Fibroblast of pulmonary artery (primary cell): Measurements from ENCODE around the gene RLN3.
"Not testable (repeated sequence)": the region's sequence is repeated elsewhere in the genome, so short reads cannot be mapped to it uniquely, and the experiment has no call there.

Experiments used
- DNase-seq: peaks from one replicate; pipeline ENCODE4 v3.0.0-alpha.2; 2010; ENCODE audit warnings: low read depth
- H3K4me3 ChIP-seq: replicated peaks from 2 replicates; pipeline ENCODE4 v1.5.1; 2011; ENCODE audit warnings: low read depth, mild to moderate bottlenecking, control low read depth, low read length, moderate library complexity
- CTCF ChIP-seq: IDR thresholded peaks from 2 replicates; pipeline ENCODE4 v1.5.1; 2011; ENCODE audit warnings: mild to moderate bottlenecking, control low read depth, low read length, inconsistent platforms; ENCODE audit errors: missing control alignments

The RLN3 gene

GRCh38 chr19:14022469-14022868, 5.5 kb upstream of the RLN3 start:
- TF ChIP-seq CTCF = no peak

GRCh38 chr19:14023404-14024235, 4.3 kb upstream of the RLN3 start:
- peak; percentile 68 for TF ChIP-seq CTCF
- no peak overlapping the region for H3K4me3 ChIP-seq
- peak; percentile 69 for DNase-seq

More at GRCh38 chr19:14022469-14022868, 5.5 kb upstream of the RLN3 start:
- H3K4me3 ChIP-seq = no peak overlapping the region
- DNase-seq = peak; percentile 32

- not testable (repeated sequence) for H3K4me3 ChIP-seq, DNase-seq
Observed at GRCh38 chr19:14026652-14027192, 1.2 kb upstream of the RLN3 start.

GRCh38 chr19:14028901-14029300, 953 bp downstream of the RLN3 start:
- no peak for TF ChIP-seq CTCF
- no peak for DNase-seq
- no peak overlapping the region for H3K4me3 ChIP-seq

- TF ChIP-seq CTCF = no peak
- DNase-seq = no peak
- peak overlapping the region; percentile 68 for H3K4me3 ChIP-seq
Observed at GRCh38 chr19:14030997-14031718, 3.2 kb downstream of the RLN3 start.

- TF ChIP-seq CTCF = peak; percentile 72
Observed at GRCh38 chr19:14031719-14032480, 4.0 kb downstream of the RLN3 start, which contains the start of gene IL27RA. Gene IL27RA (plus strand): TSS chr19:14031762. CDS start chr19:14031873, 111 bp downstream.

More at GRCh38 chr19:14031719-14032480, 4.0 kb downstream of the RLN3 start, which contains the start of gene IL27RA:
- peak within 1 kb of the TSS; percentile 68 for H3K4me3 ChIP-seq
- DNase-seq = peak; percentile 44
